ENCODE data around the gene NADK.
"Not testable (repeated sequence)": the region's sequence is repeated elsewhere in the genome, so short reads cannot be mapped to it uniquely, and the experiment has no call there.

NADK gene

DNA sequence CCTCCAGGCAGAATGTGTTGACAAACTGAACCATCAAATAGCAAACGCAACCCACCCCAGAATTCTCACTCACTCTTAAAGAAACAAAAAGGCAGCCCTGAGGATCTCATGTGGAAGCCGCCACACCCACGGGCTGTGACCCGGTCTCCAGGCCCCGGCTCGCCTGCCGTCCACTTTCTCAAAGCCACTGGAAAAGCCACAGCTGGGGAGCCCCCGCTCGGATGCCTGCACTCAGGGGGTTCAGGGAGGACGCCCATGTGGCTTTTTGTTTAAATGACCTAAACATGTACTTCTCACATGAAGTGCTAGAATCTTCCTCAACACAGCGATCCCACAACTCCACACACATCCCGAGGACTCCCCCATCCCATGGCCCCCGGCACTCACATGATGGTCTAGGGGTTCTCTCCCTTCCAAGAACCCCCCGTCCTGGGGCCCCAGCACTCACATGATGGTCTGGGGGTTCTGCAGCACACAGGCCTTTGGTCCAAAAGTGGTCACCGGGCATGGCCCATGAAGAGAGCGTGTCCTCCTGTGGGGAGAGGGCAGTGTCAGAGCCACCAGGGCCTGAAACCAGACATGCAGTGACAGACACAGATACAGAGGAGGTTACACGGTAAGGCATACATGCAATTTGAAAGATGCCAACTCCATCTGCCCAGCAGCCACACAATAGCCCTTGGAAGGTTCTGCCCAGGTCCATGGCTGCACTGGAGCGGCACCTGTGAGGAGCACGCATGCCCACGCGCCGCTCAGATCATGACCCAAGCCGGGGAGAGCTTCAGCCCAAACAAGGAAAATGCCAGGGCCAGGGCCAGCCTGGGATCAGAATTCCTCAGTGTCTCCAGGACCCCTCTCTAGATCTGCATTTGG, 16.5 kb downstream of the NADK start:
- no peak for DNase-seq

DNA sequence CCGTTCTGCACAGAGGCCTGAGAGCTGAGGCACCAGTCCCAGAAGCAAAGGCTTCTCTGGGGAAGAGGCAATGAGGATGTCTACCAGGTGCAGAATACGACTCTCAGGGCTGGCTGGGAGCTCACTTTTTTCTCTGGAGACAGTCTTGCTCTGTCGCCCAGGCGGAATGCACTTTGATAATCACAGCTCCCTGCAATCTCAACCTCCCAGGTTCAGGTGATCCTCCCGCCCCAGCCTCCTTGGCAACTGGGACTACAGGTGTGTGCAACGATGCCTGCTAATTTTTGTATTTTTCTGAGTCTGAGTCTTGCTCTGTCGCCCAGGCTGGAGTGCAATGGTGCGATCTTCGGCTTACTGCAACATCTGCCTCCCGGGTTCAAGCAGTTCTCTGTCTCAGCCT, 17.6 kb downstream of the NADK start:
- DNase-seq = no peak

- DNase-seq = no peak
Observed at GRCh38 chr1:1760345-1760650, 18.0 kb downstream of the NADK start.

GRCh38 chr1:1759456-1760344, 18.6 kb downstream of the NADK start:
- DNase-seq = no peak

GRCh38 chr1:1758692-1759455, 19.4 kb downstream of the NADK start:
- no peak for DNase-seq

DNA sequence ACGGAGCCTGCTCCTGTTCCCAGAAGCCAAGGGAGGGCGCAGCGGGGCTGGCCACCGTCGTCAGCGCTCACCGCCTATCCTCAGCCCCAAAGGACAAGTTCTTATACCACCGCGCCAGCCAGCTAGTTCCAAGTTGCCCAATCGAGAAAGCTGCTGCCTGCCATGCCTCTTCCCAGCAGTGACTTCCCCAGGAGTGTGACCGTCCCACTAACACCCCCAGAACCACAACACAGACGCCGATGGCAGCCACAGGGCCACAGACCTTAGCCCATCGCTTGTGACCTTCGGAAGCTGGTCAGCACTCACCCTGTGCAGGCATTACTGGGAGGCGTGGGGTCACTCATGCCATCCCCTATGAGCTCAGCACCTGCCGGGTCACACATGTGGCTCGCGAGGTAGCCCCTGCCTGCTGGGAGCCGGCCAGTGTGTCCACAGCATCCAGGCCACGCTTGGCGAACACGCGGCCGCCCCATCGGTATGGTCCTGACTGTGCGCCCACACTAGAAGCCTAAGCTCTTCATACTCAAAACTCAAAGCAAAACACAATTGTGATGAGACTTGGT, 20.1 kb downstream of the NADK start:
- DNase-seq = no peak

DNA sequence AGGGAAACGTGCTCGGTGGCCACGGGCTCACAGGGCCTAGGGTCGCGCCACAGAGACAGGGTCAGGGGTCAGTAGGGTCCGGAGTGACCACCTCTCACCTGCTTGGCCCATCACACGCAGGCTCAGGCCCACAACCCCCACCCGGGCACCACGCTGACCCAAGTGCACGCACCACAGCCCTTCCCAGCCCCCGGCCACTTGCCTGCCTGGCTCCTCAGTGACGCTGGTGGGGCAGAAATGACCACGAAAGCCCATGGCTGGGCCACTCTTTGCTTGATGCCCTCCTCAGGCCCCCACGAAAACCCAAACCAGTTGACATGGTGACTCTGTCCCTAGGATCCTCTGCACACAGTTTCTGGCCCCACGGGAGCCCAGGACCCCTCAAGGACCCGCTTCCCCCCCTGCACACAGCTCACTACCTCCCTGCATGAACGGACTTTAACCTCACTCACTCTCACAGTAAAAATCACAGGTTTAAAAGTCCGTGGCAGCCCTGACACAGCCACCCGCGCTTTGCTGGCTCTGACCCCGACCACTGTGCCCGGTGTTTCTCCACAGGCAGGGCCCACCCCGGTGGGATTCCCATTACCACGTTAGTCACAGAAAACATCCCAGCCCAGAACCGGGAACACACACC, 20.7 kb downstream of the NADK start:
- DNase-seq = no peak

- no peak for DNase-seq
Observed at GRCh38 chr1:1756661-1757421, 21.4 kb downstream of the NADK start.

DNA sequence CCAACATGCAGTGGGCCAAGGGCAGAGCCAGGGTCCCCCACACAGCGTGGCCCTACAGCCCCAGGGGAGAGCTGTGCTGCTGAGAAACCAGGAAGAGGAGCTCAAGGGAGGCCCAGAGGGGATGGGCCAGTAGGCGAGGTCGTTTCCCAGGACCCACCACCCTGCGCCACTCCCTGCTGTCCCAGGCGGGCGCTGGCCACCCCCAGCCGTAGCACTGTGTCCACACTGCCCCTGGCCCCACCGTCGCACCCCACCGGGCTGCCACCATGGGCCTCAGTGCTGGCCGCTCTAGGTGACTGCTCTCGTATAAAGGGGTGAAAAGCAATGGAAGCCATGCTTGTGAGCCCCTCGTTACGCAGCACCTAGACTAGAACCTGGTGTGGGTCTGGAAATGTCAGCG, 22.4 kb downstream of the NADK start:
- no peak for DNase-seq

- DNase-seq = no peak
Observed at GRCh38 chr1:1755426-1755825, 22.8 kb downstream of the NADK start.

GRCh38 chr1:1754051-1754815, 24.0 kb downstream of the NADK start:
- DNase-seq = no peak

GRCh38 chr1:1753607-1754005, 24.7 kb downstream of the NADK start:
- DNase-seq = no peak

- DNase-seq = no peak
Observed at GRCh38 chr1:1752636-1753606, 25.3 kb downstream of the NADK start.

DNA sequence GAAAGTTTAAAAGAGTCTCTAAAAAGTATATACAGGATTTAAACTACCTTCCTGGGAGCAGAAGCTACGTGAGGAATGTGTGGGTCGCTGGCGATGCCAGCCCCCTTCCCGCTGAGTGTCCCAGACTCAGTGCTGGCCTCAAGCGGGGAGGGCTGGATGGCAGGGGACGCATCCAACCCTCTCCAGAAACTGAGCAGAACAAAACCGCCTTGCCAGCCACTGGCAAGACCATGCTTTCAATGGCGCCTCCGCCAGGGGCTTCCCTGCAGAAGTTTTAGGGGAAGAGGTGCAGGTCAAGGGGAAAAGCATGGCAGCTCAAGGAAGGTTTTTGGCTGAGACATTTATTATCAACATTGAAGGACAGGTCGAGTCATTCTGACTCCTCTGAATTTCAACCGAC, 26.1 kb downstream of the NADK start:
- DNase-seq = no peak

GRCh38 chr1:1749941-1750340, 28.3 kb downstream of the NADK start:
- not testable (repeated sequence) for DNase-seq

DNA sequence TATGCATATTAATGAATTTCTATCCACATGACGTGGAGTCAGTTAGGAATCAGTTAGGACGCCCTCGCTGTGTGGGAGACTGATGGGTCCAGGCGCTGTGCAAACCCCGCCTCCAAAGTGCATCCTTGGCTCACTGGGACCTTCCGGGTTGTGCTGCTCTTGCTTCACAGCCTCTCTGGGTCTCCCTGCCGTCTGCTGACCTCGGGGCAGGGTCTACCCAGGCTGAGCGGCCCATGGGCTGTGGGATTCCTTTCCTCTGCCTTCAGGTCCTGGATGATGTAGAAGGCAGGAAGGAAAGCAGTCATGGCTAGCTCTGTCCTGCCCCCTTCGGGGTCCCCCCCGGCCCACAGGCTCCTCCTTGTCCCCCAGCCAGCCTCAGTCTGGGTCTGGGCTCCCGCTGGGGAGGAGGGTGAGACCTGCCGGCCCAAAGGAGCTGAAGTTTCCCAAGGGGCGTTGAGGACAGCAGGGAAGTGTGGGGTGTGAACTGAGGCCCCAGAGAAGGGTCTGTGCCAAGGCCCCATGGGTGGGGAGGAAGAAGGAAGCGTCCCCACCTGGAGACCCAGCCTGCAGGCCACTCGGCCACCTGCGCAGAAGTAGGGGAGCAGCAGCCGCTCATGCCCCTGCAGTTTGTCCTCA, 29.5 kb downstream of the NADK start:
- no peak for DNase-seq

GRCh38 chr1:1746566-1746909, 31.7 kb downstream of the NADK start:
- DNase-seq = not testable (repeated sequence)

DNA sequence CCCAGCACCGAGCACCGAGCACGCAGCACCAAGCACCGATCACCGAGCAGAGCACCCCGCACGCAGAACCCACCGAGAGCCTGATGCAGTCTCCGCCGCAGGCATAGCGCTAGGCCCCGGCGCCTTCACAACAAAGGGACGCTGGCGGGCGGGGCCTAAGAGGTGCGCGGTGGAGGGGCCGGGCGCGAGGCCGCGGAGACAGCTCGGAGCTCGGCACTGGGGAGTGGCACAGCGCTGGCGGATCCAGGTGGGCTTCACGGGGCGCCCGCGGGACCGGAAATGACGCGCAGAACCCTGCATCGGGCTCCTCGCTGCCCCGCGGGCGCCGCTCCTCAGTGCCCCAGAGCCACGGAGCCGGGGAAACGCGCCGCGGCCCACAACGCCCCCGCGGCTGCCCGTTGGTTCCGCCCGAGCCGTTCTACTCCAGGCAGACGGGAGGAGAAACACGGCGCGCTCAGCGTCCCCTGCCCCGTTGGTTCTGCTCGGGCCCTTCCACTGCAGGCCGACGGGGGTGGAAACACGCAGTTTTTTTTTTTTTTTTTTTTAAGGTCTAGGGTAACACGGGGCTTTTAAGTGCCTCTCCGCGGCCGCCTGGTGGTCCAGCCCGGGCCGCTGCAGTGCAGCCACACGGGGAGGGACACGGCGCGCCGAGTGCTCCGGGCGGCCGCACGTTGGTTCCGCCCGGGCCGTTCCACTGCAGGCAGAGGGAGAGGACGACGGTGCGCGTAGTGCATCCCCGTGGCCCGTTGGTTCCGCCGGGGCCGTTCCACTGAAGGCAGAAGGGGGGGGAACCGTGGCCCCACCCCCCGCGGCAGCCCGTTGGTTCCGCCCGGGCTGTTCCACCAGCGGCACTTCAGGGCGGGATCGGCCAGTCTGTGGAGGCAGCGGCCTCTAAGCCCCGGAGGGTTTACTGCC, 32.4 kb downstream of the NADK start:
- peak; percentile 44 for DNase-seq
